ENCODE data around the gene FANCF. TPM values are rescaled to one million over a fixed set of nuclear protein-coding genes. Genes with fewer than 3 reads are reported as not detected.

FANCF gene
- total RNA-seq, 1 donor from 2014 or later = 8.6 TPM

GRCh38 chr11:22668005-22668796 is 42.6 kb upstream of the FANCF start:
- H3K4me3 ChIP-seq = no peak overlapping the region
- ATAC-seq (no peak), DNase-seq (no peak)
- no peak overlapping the region for H3K27ac ChIP-seq
- H3K9me3 ChIP-seq = no peaks in the 10 kb centered on the region
- H3K36me3 ChIP-seq = no peaks in the 10 kb centered on the region
- no peaks in the 10 kb centered on the region for H3K4me1 ChIP-seq
- H3K27me3 ChIP-seq (ENCODE audit: low read depth) = peaks cover 28% of the 10 kb centered on the region
- intact Hi-C loops (cut with DNase I) = no loop called here
- TF ChIP-seq, protein P1, sequence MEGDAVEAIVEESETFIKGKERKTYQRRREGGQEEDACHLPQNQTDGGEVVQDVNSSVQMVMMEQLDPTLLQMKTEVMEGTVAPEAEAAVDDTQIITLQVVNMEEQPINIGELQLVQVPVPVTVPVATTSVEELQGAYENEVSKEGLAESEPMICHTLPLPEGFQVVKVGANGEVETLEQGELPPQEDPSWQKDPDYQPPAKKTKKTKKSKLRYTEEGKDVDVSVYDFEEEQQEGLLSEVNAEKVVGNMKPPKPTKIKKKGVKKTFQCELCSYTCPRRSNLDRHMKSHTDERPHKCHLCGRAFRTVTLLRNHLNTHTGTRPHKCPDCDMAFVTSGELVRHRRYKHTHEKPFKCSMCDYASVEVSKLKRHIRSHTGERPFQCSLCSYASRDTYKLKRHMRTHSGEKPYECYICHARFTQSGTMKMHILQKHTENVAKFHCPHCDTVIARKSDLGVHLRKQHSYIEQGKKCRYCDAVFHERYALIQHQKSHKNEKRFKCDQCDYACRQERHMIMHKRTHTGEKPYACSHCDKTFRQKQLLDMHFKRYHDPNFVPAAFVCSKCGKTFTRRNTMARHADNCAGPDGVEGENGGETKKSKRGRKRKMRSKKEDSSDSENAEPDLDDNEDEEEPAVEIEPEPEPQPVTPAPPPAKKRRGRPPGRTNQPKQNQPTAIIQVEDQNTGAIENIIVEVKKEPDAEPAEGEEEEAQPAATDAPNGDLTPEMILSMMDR (IDR thresholded peaks at IDR 0.05) = no peak

- Histone ChIP-seq H3K4me3 (peak overlapping the region; percentile 46), H3K9me3 (no peaks in the 10 kb centered on the region), H3K27me3 (ENCODE audit: low read depth) (peaks cover 28% of the 10 kb centered on the region), H3K27ac (no peak overlapping the region), H3K4me1 (no peaks in the 10 kb centered on the region), H3K36me3 (no peaks in the 10 kb centered on the region)
- peak; percentile 48 for DNase-seq
- TF ChIP-seq, protein P1 (IDR thresholded peaks at IDR 0.05) = no peak
- intact Hi-C loops (cut with DNase I) = no loop called here
- ATAC-seq = peak; percentile 59 to 75
These were observed 41.2 kb upstream of the FANCF start for GRCh38 chr11:22666688-22667439.

DNA sequence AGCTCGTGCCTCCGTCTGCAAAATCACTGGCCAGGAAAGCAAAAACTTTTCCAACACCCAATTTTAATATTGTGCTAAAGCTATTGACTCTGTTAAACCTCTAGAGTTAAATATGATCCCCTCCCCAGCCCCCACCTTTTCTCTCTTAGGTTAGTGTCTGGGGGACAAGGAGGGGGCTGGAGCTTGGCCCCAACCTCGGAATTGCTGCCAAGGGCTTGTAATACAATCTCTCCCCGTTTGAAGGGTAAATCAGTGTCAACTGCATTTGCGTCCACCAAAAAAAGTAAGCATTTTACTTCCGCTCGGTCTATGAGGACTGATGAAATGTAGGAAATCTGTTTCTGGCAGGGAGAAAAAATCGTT is 40.7 kb upstream of the FANCF start, which contains the start of gene GAS2:
Gene GAS2, plus strand, starts transcription at position 287 of the 363 bp plus-strand sequence. CDS start 8,259 bp downstream, outside the sequence.
- TF ChIP-seq, protein P1 (IDR thresholded peaks at IDR 0.05) = no peak

DNA sequence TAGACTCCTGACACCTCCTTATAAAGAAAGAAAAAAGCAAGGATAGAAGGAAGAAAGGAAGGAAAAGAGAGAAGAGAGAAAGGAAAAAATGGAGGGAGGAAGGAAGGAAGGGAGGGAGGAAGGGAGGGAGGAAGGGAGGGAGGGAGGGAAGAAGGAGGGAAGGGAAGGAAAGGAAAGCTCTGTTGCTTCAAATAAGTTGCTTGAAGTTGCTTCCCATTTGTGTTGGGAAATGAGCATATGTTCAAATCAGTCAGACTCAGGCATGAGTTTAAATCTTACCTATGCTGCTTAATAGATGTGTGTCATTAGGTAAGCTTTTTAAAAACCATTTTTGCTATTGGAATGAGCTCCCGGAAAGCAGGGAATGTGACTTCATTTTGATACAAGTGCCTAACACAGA is 34.2 kb upstream of the FANCF start:
- Histone ChIP-seq H3K4me3 (no peak overlapping the region), H3K9me3 (no peaks in the 10 kb centered on the region), H3K27ac (no peak overlapping the region), H3K4me1 (no peaks in the 10 kb centered on the region), H3K27me3 (ENCODE audit: low read depth) (no peaks in the 10 kb centered on the region), H3K36me3 (no peaks in the 10 kb centered on the region)
- no peak for DNase-seq
- ATAC-seq = no peak
- intact Hi-C loops (cut with DNase I) = no loop called here
- TF ChIP-seq, protein P1 (IDR thresholded peaks at IDR 0.05) = no peak

More for the DNA sequence above, 40.7 kb upstream of the FANCF start, which contains the start of gene GAS2:
- Histone ChIP-seq H3K27ac (no peak within 1 kb of the TSS), H3K4me3 (peak within 1 kb of the TSS; percentile 46), H3K9me3 (no peaks in the 10 kb centered on the region), H3K36me3 (no peaks in the 10 kb centered on the region), H3K27me3 (ENCODE audit: low read depth) (peaks cover 28% of the 10 kb centered on the region), H3K4me1 (no peaks in the 10 kb centered on the region)
- DNase-seq (no peak), ATAC-seq (no peak)
- intact Hi-C loops (cut with DNase I) = no loop called here

DNA sequence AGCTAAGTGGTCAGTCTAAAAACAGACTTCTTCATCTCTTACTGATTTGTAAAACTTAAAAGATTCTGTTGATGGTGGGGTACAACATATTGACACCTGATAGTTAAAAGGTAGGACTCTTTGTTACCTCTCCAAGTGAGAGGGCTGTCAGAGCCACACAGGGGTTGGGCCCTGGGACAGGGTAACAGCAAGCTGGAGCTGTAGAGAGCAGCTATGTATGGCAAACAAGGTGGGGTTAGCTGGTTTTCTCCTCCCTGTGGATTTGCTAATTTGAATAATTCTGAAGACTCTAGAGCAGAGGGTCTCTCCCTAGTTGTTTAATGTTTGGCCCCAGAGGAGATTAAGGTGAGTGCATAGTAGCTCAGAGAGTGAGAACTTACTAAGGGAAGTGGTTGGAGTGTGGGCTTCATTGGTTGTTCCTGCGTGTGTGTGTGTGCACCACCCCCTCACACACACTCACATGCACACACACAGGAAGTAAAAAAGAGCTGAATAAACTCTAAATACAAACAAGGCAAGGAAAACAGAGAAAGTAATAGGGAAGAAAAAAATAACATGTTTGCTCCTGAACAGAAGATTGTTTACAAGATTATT is 31.6 kb upstream of the FANCF start:
- ATAC-seq = peak in 1 of 2 donors; percentile 37

More for the DNA sequence above, 31.6 kb upstream of the FANCF start:
- TF ChIP-seq, protein P1 (IDR thresholded peaks at IDR 0.05) = no peak
- no peaks in the 10 kb centered on the region for H3K36me3 ChIP-seq
- no peak for DNase-seq
- no peak overlapping the region for H3K4me3 ChIP-seq
- H3K9me3 ChIP-seq = no peaks in the 10 kb centered on the region
- no peaks in the 10 kb centered on the region for H3K4me1 ChIP-seq
- intact Hi-C loops (cut with DNase I) = no loop called here
- H3K27me3 ChIP-seq (ENCODE audit: low read depth) = no peaks in the 10 kb centered on the region
- H3K27ac ChIP-seq = no peak overlapping the region
